ENCODE measurements around the gene DUSP21. TPM values are rescaled to one million over a fixed set of nuclear protein-coding genes. Genes with fewer than 3 reads are reported as not detected.

The DUSP21 gene
- polyA plus RNA-seq, 3 donors from 2014 or later, result not detected

GRCh38 chrX:44871114-44871645 lies 27.4 kb downstream of the DUSP21 start:
- Mint-ChIP-seq H3K4me1 (peaks cover 30 to 36% of the 10 kb centered on the region in 2 donors), H3K36me3 (no peaks in the 10 kb centered on the region)
- DNase-seq, result no peak

GRCh38 chrX:44871931-44872820 lies 28.4 kb downstream of the DUSP21 start:
- Mint-ChIP-seq H3K36me3 (no peaks in the 10 kb centered on the region), H3K27ac (peak overlapping the region; percentile 94 to 98 (median 98)), H3K27me3 (ENCODE audit: low read depth in 3 of 3) (peaks cover 11 to 15% (median 12%) of the 10 kb centered on the region in 3 donors), H3K4me1 (peaks cover 39 to 46% of the 10 kb centered on the region in 2 donors), H3K9me3 (no peaks in the 10 kb centered on the region), H3K4me3 (peak overlapping the region; percentile 95 to 99 (median 98))
- DNase-seq, result peak in 1 of 3 donors; percentile 66

More at GRCh38 chrX:44871114-44871645, 27.4 kb downstream of the DUSP21 start:
- Mint-ChIP-seq H3K4me3 (peak overlapping the region; percentile 53 to 79 (median 59)), H3K27me3 (ENCODE audit: low read depth in 3 of 3) (peaks cover 11 to 15% (median 12%) of the 10 kb centered on the region in 3 donors), H3K27ac (peak overlapping the region; percentile 16 to 88 (median 76)), H3K9me3 (no peaks in the 10 kb centered on the region)

GRCh38 chrX:44872821-44873414 lies 29.1 kb downstream of the DUSP21 start, which contains the start of gene KDM6A:
Gene KDM6A, plus strand, starts transcription at chrX:44873188. Its CDS starts 364 bp downstream, at chrX:44873552.
- no peaks in the 10 kb centered on the region for H3K9me3 Mint-ChIP-seq
- H3K4me1 Mint-ChIP-seq, result peaks cover 42 to 53% of the 10 kb centered on the region in 2 donors
- H3K27ac Mint-ChIP-seq, result peak within 1 kb of the TSS; percentile 94 to 99 (median 98)
- H3K27me3 Mint-ChIP-seq (ENCODE audit: low read depth in 3 of 3), result peaks cover 11 to 15% (median 12%) of the 10 kb centered on the region in 3 donors
- peak within 1 kb of the TSS; percentile 97 to 99 (median 98) for H3K4me3 Mint-ChIP-seq
- DNase-seq, result peak; percentile 99
- no peaks in the 10 kb centered on the region for H3K36me3 Mint-ChIP-seq

GRCh38 chrX:44873415-44874276 lies 29.8 kb downstream of the DUSP21 start:
- Mint-ChIP-seq H3K27ac (peak overlapping the region; percentile 94 to 99 (median 98)), H3K4me1 (peaks cover 46 to 60% of the 10 kb centered on the region in 2 donors), H3K36me3 (no peaks in the 10 kb centered on the region), H3K9me3 (no peaks in the 10 kb centered on the region), H3K27me3 (ENCODE audit: low read depth in 3 of 3) (peaks cover 11 to 15% (median 12%) of the 10 kb centered on the region in 3 donors), H3K4me3 (peak overlapping the region; percentile 97 to 99 (median 98))
- peak; percentile 68 to 72 (median 71) for DNase-seq

- Mint-ChIP-seq H3K4me1 (peaks cover 53 to 70% of the 10 kb centered on the region in 2 donors), H3K27ac (peak overlapping the region; percentile 94 to 99 (median 98)), H3K4me3 (peak overlapping the region; percentile 97 to 99 (median 98)), H3K27me3 (ENCODE audit: low read depth in 3 of 3) (peaks cover 11 to 15% (median 12%) of the 10 kb centered on the region in 3 donors), H3K9me3 (no peaks in the 10 kb centered on the region), H3K36me3 (no peaks in the 10 kb centered on the region)
- peak; percentile 43 to 51 (median 50) for DNase-seq
These were observed 30.8 kb downstream of the DUSP21 start for GRCh38 chrX:44874420-44875184.

- Mint-ChIP-seq H3K27me3 (ENCODE audit: low read depth in 3 of 3) (peaks cover 11 to 15% (median 12%) of the 10 kb centered on the region in 3 donors), H3K4me3 (peak overlapping the region; percentile 97 to 99 (median 98)), H3K9me3 (no peaks in the 10 kb centered on the region), H3K36me3 (no peaks in the 10 kb centered on the region), H3K27ac (peak overlapping the region; percentile 94 to 99 (median 98)), H3K4me1 (peaks cover 59 to 75% of the 10 kb centered on the region in 2 donors)
- DNase-seq, result no peak
These were observed 31.3 kb downstream of the DUSP21 start for GRCh38 chrX:44875185-44875489.

- peaks cover 66 to 83% of the 10 kb centered on the region in 2 donors for H3K4me1 Mint-ChIP-seq
- H3K9me3 Mint-ChIP-seq, result no peaks in the 10 kb centered on the region
- no peaks in the 10 kb centered on the region for H3K36me3 Mint-ChIP-seq
- peak overlapping the region; percentile 74 to 99 (median 98) for H3K4me3 Mint-ChIP-seq
- H3K27ac Mint-ChIP-seq, result peak overlapping the region; percentile 58 to 98 (median 78)
- peaks cover 11 to 15% (median 12%) of the 10 kb centered on the region in 3 donors for H3K27me3 Mint-ChIP-seq (ENCODE audit: low read depth in 3 of 3)
- no peak for DNase-seq
These were observed 32.3 kb downstream of the DUSP21 start for GRCh38 chrX:44876086-44876485.

- Mint-ChIP-seq H3K27me3 (ENCODE audit: low read depth in 3 of 3) (peaks cover 11 to 16% (median 12%) of the 10 kb centered on the region in 3 donors), H3K9me3 (no peaks in the 10 kb centered on the region), H3K27ac (peak overlapping the region in 2 of 6 donors; percentile 35 to 64), H3K4me3 (peak overlapping the region in 3 of 5 donors; percentile 26 to 97 (median 68)), H3K36me3 (no peaks in the 10 kb centered on the region), H3K4me1 (peaks cover 67 to 83% of the 10 kb centered on the region in 2 donors)
- DNase-seq, result no peak
These were observed 32.9 kb downstream of the DUSP21 start for GRCh38 chrX:44876767-44877166.

- H3K36me3 Mint-ChIP-seq, result no peaks in the 10 kb centered on the region
- peaks cover 6 to 12% (median 8%) of the 10 kb centered on the region in 3 donors for H3K27me3 Mint-ChIP-seq (ENCODE audit: low read depth in 3 of 3)
- no peak for DNase-seq
- no peak overlapping the region for H3K27ac Mint-ChIP-seq
- H3K4me1 Mint-ChIP-seq, result peaks cover 79 to 96% of the 10 kb centered on the region in 2 donors
- no peak overlapping the region for H3K4me3 Mint-ChIP-seq
- no peaks in the 10 kb centered on the region for H3K9me3 Mint-ChIP-seq
These were observed 35.0 kb downstream of the DUSP21 start for GRCh38 chrX:44878780-44879179.

- peaks cover 0 to 3% (median 0%) of the 10 kb centered on the region in 3 donors for H3K27me3 Mint-ChIP-seq (ENCODE audit: low read depth in 3 of 3)
- peaks cover 80 to 98% of the 10 kb centered on the region in 2 donors for H3K4me1 Mint-ChIP-seq
- no peak for DNase-seq
- H3K9me3 Mint-ChIP-seq, result no peaks in the 10 kb centered on the region
- H3K4me3 Mint-ChIP-seq, result peak overlapping the region in 2 of 5 donors; percentile 26 to 39
- no peaks in the 10 kb centered on the region for H3K36me3 Mint-ChIP-seq
- peak overlapping the region in 1 of 6 donors; percentile 25 for H3K27ac Mint-ChIP-seq
These were observed 37.7 kb downstream of the DUSP21 start for GRCh38 chrX:44881549-44881948.

- Mint-ChIP-seq H3K4me1 (peaks cover 83 to 98% of the 10 kb centered on the region in 2 donors), H3K36me3 (no peaks in the 10 kb centered on the region), H3K4me3 (peak overlapping the region in 1 of 5 donors; percentile 18), H3K9me3 (no peaks in the 10 kb centered on the region), H3K27ac (no peak overlapping the region), H3K27me3 (ENCODE audit: low read depth in 3 of 3) (peaks cover 0 to 3% (median 0%) of the 10 kb centered on the region in 3 donors)
- DNase-seq, result no peak
These were observed 38.8 kb downstream of the DUSP21 start for GRCh38 chrX:44882635-44883034.

GRCh38 chrX:44884944-44885343 lies 41.1 kb downstream of the DUSP21 start:
- Mint-ChIP-seq H3K9me3 (no peaks in the 10 kb centered on the region), H3K27me3 (ENCODE audit: low read depth in 3 of 3) (peaks cover 0 to 3% (median 0%) of the 10 kb centered on the region in 3 donors), H3K4me3 (peak overlapping the region in 1 of 5 donors; percentile 41), H3K36me3 (no peaks in the 10 kb centered on the region), H3K4me1 (peaks cover 83 to 98% of the 10 kb centered on the region in 2 donors), H3K27ac (peak overlapping the region in 2 of 6 donors; percentile 10 to 29)
- no peak for DNase-seq
